PFSK-1 (cell line): ENCODE data around the gene FGF14.

Source experiments
- FOXP2 ChIP-seq: optimal IDR thresholded peaks from 2 replicates; pipeline ENCODE3; 2011; ENCODE audit warnings: borderline replicate concordance, control low read depth, inconsistent platforms; ENCODE audit not compliant: insufficient read depth; ENCODE audit errors: extremely low read length, extremely low read depth
- POLR2AphosphoS5 ChIP-seq: IDR thresholded peaks from 2 replicates; pipeline ENCODE4 v1.6.1; 2012; ENCODE audit warnings: low read depth, mild to moderate bottlenecking, control low read depth, low read length, moderate library complexity
- SIN3A ChIP-seq: IDR thresholded peaks from 2 replicates; pipeline ENCODE4 v1.6.1; 2012; ENCODE audit warnings: mild to moderate bottlenecking, low read length, moderate library complexity, borderline replicate concordance; ENCODE audit not compliant: insufficient read depth
- TAF1 ChIP-seq: IDR thresholded peaks from 2 replicates; pipeline ENCODE4 v1.6.1; 2012; ENCODE audit warnings: low read length, control low read depth, borderline replicate concordance; ENCODE audit not compliant: insufficient read depth
- TF ChIP-seq, protein P1 (sequence below), 2 experiments: IDR thresholded peaks; 2 replicates each; pipeline versions ENCODE4 v1.6.1 to v1.8.0; 2011 to 2012; ENCODE audit warnings: low read depth in 2 of 2, low read length in 2 of 2, control low read depth in 1 of 2, inconsistent platforms in 1 of 2, mild to moderate bottlenecking in 1 of 2, moderate library complexity in 1 of 2; ENCODE audit not compliant: insufficient read depth in 1 of 2

Gene FGF14

DNA sequence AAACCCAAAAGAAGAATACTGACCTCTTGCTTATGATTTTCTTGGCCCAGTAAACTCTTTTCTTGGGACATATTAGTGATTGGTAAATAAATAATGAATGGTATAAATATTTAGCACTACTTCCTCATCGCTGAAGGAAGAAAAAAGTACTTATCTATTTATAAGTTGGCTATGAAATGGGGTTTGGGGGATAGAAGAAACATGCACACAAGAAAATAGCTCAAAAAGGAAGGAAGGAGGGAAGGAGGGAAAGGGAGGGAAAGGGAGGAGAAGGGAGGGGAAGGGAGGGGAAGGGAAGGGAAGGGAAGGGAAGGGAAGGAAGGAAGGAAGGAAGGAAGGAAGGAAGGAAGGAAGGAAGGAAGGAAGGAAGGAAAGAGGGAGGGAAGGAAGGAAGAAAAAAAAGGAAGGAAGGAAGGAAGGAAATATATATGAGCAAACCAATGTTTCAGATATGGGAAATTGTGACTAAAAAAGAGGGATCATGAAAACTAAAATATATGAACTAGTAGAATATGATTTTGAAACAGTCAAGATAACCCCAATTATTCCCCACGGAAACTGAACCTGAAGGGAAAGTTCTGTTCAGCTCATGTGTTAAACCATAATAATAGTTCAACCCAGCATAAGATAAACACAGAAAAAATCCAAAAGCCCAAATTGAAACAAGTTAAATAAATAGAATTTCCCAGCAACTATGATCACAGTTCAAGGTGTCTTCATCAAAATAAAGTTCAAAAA lies 75.3 kb downstream of the FGF14 start:
- TF ChIP-seq TAF1 (no peak), FOXP2 (no peak), POLR2AphosphoS5 (no peak), SIN3A (no peak)
- TF ChIP-seq, protein P1, sequence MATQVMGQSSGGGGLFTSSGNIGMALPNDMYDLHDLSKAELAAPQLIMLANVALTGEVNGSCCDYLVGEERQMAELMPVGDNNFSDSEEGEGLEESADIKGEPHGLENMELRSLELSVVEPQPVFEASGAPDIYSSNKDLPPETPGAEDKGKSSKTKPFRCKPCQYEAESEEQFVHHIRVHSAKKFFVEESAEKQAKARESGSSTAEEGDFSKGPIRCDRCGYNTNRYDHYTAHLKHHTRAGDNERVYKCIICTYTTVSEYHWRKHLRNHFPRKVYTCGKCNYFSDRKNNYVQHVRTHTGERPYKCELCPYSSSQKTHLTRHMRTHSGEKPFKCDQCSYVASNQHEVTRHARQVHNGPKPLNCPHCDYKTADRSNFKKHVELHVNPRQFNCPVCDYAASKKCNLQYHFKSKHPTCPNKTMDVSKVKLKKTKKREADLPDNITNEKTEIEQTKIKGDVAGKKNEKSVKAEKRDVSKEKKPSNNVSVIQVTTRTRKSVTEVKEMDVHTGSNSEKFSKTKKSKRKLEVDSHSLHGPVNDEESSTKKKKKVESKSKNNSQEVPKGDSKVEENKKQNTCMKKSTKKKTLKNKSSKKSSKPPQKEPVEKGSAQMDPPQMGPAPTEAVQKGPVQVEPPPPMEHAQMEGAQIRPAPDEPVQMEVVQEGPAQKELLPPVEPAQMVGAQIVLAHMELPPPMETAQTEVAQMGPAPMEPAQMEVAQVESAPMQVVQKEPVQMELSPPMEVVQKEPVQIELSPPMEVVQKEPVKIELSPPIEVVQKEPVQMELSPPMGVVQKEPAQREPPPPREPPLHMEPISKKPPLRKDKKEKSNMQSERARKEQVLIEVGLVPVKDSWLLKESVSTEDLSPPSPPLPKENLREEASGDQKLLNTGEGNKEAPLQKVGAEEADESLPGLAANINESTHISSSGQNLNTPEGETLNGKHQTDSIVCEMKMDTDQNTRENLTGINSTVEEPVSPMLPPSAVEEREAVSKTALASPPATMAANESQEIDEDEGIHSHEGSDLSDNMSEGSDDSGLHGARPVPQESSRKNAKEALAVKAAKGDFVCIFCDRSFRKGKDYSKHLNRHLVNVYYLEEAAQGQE (IDR thresholded peaks at IDR 0.05; ENCODE audit: insufficient read depth in 1 of 2, low read depth in 2 of 2, low read length in 2 of 2) = no peak

DNA sequence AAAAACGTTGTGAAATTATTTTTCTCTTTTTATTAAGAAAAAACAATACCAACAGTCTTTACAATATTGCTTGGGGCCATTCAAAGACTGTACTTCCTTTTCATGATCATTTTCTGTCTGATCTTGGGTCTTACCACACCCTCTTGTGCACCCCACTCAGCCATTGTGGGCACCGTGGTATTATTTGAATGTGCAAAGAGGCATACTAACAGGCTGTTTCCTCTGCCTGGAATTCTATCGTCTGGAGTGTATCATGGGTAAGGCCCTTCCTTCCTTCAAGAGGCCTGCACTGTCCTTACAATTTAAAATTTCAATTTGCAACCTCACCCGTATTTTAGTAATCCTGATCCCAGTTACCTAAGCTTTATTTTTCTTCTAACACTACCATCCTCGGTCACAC lies 76.5 kb downstream of the FGF14 start:
- no peak for TF ChIP-seq FOXP2
- no peak for TF ChIP-seq SIN3A
- no peak for TF ChIP-seq POLR2AphosphoS5
- no peak for TF ChIP-seq TAF1
- TF ChIP-seq, protein P1 (IDR thresholded peaks at IDR 0.05; ENCODE audit: insufficient read depth in 1 of 2, low read depth in 2 of 2, low read length in 2 of 2) = no peak

DNA sequence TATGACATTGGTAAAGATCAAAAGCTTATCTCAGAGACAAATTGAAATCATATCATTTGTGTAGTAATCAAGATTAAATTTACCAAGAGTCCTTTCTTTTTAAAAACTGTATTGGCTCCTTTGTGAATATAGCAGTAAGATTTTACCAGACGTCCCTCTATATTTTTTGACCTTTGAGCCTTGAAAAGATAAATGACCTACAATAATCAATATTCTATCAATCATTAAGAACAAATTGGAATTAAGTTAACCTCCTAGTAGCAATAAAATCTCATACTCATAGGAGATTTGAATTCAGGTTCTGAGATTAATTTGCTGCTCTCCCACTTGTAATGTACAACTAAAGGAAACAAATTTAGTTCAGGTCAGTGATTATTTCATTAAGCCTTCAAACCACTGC lies 78.3 kb downstream of the FGF14 start:
- no peak for TF ChIP-seq FOXP2
- no peak for TF ChIP-seq POLR2AphosphoS5
- no peak for TF ChIP-seq TAF1
- TF ChIP-seq SIN3A = no peak
- TF ChIP-seq, protein P1 (IDR thresholded peaks at IDR 0.05; ENCODE audit: insufficient read depth in 1 of 2, low read depth in 2 of 2, low read length in 2 of 2) = no peak

DNA sequence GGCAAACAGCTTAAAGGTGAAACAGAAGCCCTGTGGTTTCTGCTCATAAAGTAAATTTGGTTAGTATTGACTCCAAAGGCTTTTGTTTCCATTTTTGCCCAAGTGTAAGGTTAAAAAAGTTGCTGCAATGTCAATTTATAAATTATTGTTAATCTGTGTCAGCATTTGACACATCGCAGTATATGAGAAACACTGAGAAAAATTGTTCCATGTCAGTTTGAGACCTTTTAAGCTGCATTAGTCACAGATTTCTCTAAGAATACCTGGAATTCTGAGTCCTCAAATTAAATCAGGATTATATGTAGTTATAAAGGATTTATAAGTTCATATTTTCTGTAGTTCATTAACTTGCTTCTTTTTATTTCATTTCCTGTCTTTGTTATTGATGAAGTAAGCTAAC lies 78.8 kb downstream of the FGF14 start:
- TF ChIP-seq, protein P1 (IDR thresholded peaks at IDR 0.05; ENCODE audit: insufficient read depth in 1 of 2, low read depth in 2 of 2, low read length in 2 of 2) = no peak
- TF ChIP-seq POLR2AphosphoS5 (no peak), TAF1 (no peak), FOXP2 (no peak), SIN3A (no peak)
